Stimulated activated CD8-positive, alpha-beta memory T cell treated with anti-CD3 and anti-CD28 coated beads, Interleukin-15, amount 100 ng/mL, for 24 hours (primary cell): ENCODE data around the gene HRC.
"Not testable (repeated sequence)": the region's sequence is repeated elsewhere in the genome, so short reads cannot be mapped to it uniquely, and the experiment has no call there.

ENCODE experiments used
- DNase-seq: peaks from one replicate; pipeline ENCODE4 v3.0.0-alpha.2; 2020; ENCODE audit warnings: low read depth

Gene HRC

GRCh38 chr19:49160450-49161189 is 5.4 kb upstream of the HRC start:
- no peak for DNase-seq

GRCh38 chr19:49157445-49158224 is 2.4 kb upstream of the HRC start, which contains the start of gene TRPM4:
Gene TRPM4 (plus strand): TSS chr19:49157792. CDS start chr19:49157867, 75 bp downstream.
- DNase-seq = no peak

- no peak for DNase-seq
Observed at GRCh38 chr19:49155820-49156346, 687 bp upstream of the HRC start.

GRCh38 chr19:49154279-49154678 is 917 bp downstream of the HRC start:
- no peak for DNase-seq

GRCh38 chr19:49153167-49153809 is 1.9 kb downstream of the HRC start:
- DNase-seq = no peak

- no peak for DNase-seq
Observed at GRCh38 chr19:49152119-49152550, 3.1 kb downstream of the HRC start.

- no peak for DNase-seq
Observed at GRCh38 chr19:49151267-49152118, 3.7 kb downstream of the HRC start.

- DNase-seq = no peak
Observed at GRCh38 chr19:49150944-49151243, 4.3 kb downstream of the HRC start.

- no peak for DNase-seq
Observed at GRCh38 chr19:49150106-49150943, 4.9 kb downstream of the HRC start.

- no peak for DNase-seq
Observed at GRCh38 chr19:49149652-49150105, 5.5 kb downstream of the HRC start.

- peak; percentile 54 for DNase-seq
Observed at GRCh38 chr19:49148784-49149651, 6.2 kb downstream of the HRC start.

GRCh38 chr19:49148044-49148682 is 7.0 kb downstream of the HRC start:
- no peak for DNase-seq

- not testable (repeated sequence) for DNase-seq
Observed at GRCh38 chr19:49146408-49146770, 8.8 kb downstream of the HRC start.

GRCh38 chr19:49145573-49146407 is 9.4 kb downstream of the HRC start:
- peak; percentile 77 for DNase-seq

- DNase-seq = no peak
Observed at GRCh38 chr19:49142866-49143335, 12.3 kb downstream of the HRC start.

GRCh38 chr19:49141352-49141751 is 13.8 kb downstream of the HRC start:
- DNase-seq = no peak

GRCh38 chr19:49140951-49141350 is 14.2 kb downstream of the HRC start:
- no peak for DNase-seq

GRCh38 chr19:49136771-49137171 is 18.4 kb downstream of the HRC start:
- DNase-seq = no peak
